ENCODE data around the gene CDKN1A.

GRCh38 chr6:36698196-36698595 is 19.7 kb downstream of the CDKN1A start:
- TF ChIP-seq, protein P1, sequence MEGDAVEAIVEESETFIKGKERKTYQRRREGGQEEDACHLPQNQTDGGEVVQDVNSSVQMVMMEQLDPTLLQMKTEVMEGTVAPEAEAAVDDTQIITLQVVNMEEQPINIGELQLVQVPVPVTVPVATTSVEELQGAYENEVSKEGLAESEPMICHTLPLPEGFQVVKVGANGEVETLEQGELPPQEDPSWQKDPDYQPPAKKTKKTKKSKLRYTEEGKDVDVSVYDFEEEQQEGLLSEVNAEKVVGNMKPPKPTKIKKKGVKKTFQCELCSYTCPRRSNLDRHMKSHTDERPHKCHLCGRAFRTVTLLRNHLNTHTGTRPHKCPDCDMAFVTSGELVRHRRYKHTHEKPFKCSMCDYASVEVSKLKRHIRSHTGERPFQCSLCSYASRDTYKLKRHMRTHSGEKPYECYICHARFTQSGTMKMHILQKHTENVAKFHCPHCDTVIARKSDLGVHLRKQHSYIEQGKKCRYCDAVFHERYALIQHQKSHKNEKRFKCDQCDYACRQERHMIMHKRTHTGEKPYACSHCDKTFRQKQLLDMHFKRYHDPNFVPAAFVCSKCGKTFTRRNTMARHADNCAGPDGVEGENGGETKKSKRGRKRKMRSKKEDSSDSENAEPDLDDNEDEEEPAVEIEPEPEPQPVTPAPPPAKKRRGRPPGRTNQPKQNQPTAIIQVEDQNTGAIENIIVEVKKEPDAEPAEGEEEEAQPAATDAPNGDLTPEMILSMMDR (IDR thresholded peaks at IDR 0.05 in 4 of 5, conservative IDR thresholded peaks at IDR 0.05 in 1 of 5) = no peak
- TF ChIP-seq POLR2A (IDR thresholded peaks at IDR 0.05) = no peak
